Measurements from ENCODE around the gene MLX.

The MLX gene

DNA sequence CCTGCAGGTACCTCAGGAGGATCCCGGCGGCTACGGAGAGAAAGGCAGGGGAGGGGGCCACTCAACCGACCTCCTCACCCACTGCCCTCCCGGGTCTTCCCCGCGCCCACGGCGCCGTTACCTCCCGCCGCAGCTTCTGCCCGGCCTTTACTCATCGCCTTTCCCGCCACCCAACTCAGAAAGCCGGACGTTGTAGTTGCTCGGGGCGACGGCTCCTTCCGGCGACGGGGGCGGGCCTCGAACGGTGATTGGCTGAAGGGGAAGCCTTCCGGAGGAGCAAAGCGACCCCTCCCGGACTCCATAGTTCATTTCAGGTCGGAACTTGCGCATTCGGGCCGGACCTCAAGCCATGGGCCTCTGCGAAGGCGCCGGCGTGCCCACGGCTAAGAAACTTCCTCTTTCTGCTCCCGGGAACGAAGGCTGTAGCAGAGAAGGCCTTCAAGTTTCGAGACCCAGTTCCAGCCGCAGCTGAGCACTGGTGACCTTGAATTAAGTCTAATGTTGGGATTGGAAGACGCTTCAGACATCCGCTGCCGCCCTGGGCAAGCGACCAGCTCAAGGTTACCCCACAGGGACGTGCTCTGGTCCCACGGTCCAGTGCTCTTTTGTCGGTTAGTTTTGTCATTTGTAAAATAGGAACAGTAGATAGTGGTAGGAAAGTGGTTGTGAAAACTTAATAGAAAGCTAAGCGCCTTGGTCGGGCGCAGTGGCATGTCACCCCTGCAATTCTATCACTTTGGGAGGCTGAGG, 10.8 kb downstream of the MLX start, which contains the start of gene PSMC3IP:
Gene PSMC3IP (minus strand): TSS at position 198 of the 750 bp plus-strand sequence. CDS start 43 bp downstream, at position 155.
- peak within 1 kb of the TSS; percentile 88 for H3K4me3 ChIP-seq (ENCODE audit: low read depth, low read length)
- TF ChIP-seq, protein P1, sequence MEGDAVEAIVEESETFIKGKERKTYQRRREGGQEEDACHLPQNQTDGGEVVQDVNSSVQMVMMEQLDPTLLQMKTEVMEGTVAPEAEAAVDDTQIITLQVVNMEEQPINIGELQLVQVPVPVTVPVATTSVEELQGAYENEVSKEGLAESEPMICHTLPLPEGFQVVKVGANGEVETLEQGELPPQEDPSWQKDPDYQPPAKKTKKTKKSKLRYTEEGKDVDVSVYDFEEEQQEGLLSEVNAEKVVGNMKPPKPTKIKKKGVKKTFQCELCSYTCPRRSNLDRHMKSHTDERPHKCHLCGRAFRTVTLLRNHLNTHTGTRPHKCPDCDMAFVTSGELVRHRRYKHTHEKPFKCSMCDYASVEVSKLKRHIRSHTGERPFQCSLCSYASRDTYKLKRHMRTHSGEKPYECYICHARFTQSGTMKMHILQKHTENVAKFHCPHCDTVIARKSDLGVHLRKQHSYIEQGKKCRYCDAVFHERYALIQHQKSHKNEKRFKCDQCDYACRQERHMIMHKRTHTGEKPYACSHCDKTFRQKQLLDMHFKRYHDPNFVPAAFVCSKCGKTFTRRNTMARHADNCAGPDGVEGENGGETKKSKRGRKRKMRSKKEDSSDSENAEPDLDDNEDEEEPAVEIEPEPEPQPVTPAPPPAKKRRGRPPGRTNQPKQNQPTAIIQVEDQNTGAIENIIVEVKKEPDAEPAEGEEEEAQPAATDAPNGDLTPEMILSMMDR (conservative IDR thresholded peaks at IDR 0.05; ENCODE audit: low read depth, low read length): peak; percentile 46
- DNase-seq (ENCODE audit: low read depth): peak; percentile 96

DNA sequence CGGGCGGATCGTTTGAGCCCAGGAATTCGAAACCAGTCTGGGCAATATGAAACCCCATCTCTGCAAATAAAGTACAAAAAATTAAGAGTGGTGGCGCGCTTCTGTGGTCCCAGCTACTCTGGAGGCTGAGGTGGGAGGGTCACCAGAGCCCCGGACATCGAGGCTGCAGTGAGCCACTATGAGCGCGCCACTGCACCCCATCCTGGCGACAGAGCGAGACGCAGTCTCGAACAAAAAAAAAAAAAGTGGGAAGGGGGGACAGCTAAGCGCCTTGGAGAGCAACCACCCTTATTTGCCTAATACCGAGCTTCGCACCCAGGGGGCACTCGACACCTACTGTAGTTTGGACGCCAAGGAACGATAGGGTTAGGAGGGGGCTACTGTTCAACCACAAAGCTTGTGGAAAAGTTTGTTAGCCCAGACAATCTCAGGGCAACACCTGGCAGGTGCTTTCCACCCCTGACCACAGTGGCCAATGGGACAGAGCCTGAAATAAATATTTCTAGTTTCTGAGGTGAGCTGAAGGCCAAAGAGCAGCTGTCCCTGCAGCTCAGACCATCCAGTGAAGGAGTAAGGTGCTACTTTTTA, 11.5 kb downstream of the MLX start:
- peak overlapping the region; percentile 88 for H3K4me3 ChIP-seq (ENCODE audit: low read depth, low read length)
- peak; percentile 82 for DNase-seq (ENCODE audit: low read depth)
- TF ChIP-seq, protein P1 (conservative IDR thresholded peaks at IDR 0.05; ENCODE audit: low read depth, low read length): peak; percentile 85

DNA sequence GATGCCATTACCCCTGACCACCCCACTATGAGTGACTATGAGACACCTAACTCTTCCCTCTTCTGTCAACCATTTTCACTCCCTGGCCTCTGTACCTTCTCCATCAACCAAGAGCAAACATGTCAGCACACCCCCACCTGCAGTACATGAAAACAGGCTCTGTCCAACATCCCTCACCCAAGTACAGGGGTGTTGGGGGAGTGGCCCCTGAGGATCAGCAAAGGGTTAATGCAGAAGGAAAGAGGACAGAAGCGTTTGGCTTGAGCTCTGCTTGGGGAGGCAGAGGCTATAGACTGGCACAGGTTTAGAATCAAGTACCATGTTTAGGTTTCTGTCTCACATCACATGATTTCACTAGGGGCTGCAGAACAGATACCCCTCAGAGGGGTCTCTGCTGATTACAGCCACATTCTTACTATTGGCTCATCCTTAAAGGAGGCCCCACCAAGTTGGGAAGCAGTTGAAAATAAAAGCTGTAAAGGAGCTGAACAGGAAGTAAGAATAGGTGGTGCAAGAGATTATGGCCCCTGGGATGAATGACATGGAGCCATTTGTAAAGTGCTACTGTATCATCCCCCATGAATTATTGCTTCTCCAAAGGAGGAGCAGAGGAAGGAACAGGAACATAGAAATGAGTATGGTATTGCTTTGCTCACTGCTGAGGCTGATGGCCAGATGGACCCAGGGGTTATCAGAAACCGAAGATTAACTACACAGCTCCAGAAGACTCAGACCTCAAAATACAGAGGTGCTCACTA, 13.1 kb downstream of the MLX start:
- TF ChIP-seq, protein P1 (conservative IDR thresholded peaks at IDR 0.05; ENCODE audit: low read depth, low read length): no peak
- no peak for DNase-seq (ENCODE audit: low read depth)
- H3K4me3 ChIP-seq (ENCODE audit: low read depth, low read length): no peak overlapping the region

DNA sequence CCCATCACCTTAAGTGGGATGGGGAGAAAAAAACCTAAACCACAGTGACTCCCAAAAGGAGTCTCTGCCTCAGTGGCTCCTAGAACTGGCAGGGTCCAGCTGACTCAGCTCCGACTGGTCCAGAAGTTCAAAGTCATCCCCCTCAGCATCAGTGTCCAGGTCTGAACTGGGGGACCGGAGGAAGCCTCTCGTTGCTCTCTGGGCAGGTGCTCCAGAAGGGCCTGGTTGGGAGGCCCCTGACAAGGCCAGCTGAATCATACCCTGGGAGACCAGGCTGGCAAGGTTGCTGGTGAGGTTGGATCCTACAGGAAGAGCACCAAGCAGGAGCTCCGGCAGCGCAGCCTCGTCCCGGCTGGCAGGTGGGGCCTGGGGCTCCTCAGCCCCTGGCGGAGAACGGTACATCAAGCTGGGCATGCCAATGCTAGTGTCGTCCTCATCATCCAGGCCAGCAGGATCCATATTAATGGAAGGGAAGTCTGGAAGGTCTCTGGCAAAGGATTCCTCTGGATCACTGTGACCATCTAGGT, 14.9 kb downstream of the MLX start:
- no peak overlapping the region for H3K4me3 ChIP-seq (ENCODE audit: low read depth, low read length)
- DNase-seq (ENCODE audit: low read depth): no peak
- TF ChIP-seq, protein P1 (conservative IDR thresholded peaks at IDR 0.05; ENCODE audit: low read depth, low read length): no peak

DNA sequence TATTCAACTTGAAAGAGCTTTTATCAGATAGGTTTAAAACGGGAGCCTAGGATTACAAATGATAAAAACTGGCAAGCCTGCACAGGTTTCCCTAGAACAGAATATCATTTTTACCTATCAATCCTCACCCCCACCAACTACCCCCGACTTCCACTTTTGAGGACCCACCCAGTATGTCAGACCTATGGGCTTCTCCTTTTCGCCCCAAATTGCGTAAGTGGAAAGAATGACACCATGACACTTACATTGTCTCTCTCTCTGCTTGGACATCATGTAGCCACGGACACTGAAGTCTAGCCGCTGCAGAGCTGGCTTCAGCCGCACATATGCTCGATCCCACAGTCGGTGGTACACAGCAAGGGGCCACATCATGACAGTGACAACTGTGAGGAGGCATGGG, 18.0 kb downstream of the MLX start:
- no peak for DNase-seq (ENCODE audit: low read depth)
- no peak overlapping the region for H3K4me3 ChIP-seq (ENCODE audit: low read depth, low read length)
- TF ChIP-seq, protein P1 (conservative IDR thresholded peaks at IDR 0.05; ENCODE audit: low read depth, low read length): no peak

DNA sequence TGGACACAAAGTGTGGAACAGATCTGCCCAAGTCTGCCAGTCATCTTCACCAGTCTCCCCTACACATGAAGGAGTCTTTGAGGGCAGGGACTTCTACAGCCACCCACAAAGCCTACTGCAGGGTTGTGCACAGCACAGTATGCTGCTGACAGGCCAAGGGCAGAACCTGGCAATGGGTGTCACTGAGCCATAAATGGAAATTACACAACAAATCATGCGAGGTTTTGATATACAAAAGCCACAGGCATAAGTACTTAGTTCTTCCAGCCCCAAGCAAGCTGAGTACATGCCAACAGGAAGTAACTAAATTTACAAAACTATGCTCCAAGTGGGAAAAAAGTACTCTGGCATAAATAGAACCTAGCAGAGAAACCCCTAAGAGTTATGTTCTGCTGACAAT, 18.5 kb downstream of the MLX start:
- H3K4me3 ChIP-seq (ENCODE audit: low read depth, low read length): no peak overlapping the region
- peak; percentile 24 for DNase-seq (ENCODE audit: low read depth)
- TF ChIP-seq, protein P1 (conservative IDR thresholded peaks at IDR 0.05; ENCODE audit: low read depth, low read length): no peak
